ENCODE data around the gene DNAL4. TPM values are rescaled to one million over a fixed set of nuclear protein-coding genes. Genes with fewer than 3 reads are reported as not detected.

DNAL4 gene
- total and polyA plus RNA-seq, 10 of the 15 experiments (the other 5 are each of a cell fraction or from before 2014, with no cell fraction given): 0.35 to 8.5 (median 6.3) TPM; not detected in 1

DNA sequence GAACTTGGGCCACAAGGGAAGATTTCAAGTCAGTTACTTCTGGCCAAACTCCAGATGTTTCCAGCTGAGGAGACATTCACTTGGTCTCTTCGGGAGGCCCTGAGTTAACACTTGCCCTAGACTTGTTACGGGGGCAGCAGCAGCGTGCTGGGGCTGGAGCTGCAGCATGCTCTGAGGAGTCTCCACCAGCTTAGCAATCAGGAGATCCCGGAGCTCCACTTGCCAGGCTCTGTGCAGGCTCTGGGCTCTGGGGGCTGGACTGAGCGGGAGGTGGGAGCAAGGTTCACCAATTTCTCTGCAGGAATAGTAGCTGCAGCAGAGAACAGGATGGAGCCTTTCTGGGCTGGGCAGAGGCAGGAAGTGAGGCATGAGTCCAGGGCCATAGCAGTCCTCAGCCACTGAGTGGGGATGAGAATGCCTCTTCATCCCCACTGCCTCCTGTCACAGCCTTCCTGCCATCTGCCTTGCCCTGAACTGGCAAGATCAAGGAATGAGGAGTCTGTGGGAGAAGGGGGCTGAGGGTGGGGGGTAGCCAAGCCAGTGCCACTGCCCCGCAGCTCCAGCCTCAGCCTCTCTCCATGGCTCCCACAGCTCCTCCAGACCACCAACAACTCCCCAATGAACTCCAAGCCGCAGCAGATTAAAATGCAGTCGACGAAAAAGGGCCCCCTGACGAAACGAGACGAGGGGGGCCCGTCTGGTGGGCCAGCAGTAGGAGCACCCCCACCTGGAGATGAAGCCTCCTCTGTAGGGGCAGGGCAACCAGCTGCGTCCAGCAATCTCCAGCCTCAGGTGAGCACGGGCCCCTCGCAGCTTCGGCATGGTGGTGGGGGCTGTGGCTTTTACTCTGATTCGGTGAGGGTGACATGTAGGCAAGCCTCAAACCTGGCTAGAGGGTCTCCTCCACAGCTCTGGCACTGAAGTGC, 64.8 kb downstream of the DNAL4 start (continued):
- TF ChIP-seq, protein P1, sequence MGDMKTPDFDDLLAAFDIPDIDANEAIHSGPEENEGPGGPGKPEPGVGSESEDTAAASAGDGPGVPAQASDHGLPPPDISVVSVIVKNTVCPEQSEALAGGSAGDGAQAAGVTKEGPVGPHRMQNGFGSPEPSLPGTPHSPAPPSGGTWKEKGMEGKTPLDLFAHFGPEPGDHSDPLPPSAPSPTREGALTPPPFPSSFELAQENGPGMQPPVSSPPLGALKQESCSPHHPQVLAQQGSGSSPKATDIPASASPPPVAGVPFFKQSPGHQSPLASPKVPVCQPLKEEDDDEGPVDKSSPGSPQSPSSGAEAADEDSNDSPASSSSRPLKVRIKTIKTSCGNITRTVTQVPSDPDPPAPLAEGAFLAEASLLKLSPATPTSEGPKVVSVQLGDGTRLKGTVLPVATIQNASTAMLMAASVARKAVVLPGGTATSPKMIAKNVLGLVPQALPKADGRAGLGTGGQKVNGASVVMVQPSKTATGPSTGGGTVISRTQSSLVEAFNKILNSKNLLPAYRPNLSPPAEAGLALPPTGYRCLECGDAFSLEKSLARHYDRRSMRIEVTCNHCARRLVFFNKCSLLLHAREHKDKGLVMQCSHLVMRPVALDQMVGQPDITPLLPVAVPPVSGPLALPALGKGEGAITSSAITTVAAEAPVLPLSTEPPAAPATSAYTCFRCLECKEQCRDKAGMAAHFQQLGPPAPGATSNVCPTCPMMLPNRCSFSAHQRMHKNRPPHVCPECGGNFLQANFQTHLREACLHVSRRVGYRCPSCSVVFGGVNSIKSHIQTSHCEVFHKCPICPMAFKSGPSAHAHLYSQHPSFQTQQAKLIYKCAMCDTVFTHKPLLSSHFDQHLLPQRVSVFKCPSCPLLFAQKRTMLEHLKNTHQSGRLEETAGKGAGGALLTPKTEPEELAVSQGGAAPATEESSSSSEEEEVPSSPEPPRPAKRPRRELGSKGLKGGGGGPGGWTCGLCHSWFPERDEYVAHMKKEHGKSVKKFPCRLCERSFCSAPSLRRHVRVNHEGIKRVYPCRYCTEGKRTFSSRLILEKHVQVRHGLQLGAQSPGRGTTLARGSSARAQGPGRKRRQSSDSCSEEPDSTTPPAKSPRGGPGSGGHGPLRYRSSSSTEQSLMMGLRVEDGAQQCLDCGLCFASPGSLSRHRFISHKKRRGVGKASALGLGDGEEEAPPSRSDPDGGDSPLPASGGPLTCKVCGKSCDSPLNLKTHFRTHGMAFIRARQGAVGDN (IDR thresholded peaks at IDR 0.05): no peak
- TF ChIP-seq TARDBP (IDR thresholded peaks at IDR 0.05; ENCODE audit: borderline replicate concordance): no peak
- no peak for TF ChIP-seq GATAD2B (conservative IDR thresholded peaks at IDR 0.05; ENCODE audit: low read depth)
- no peak for TF ChIP-seq NR2F1 (conservative IDR thresholded peaks at IDR 0.05)
- no peak for TF ChIP-seq RAD21 (IDR thresholded peaks at IDR 0.05; ENCODE audit: insufficient read depth, low read depth, low read length)
- TF ChIP-seq, protein P2, sequence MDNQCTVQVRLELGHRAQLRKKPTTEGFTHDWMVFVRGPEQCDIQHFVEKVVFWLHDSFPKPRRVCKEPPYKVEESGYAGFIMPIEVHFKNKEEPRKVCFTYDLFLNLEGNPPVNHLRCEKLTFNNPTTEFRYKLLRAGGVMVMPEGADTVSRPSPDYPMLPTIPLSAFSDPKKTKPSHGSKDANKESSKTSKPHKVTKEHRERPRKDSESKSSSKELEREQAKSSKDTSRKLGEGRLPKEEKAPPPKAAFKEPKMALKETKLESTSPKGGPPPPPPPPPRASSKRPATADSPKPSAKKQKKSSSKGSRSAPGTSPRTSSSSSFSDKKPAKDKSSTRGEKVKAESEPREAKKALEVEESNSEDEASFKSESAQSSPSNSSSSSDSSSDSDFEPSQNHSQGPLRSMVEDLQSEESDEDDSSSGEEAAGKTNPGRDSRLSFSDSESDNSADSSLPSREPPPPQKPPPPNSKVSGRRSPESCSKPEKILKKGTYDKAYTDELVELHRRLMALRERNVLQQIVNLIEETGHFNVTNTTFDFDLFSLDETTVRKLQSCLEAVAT (IDR thresholded peaks at IDR 0.05): no peak
- no peak for TF ChIP-seq MEF2A (IDR thresholded peaks at IDR 0.05; ENCODE audit: insufficient read depth, low read depth, low read length)
- TF ChIP-seq HDAC2 (IDR thresholded peaks at IDR 0.05): no peak

Small RNAs within 50 kb of the gene (small RNA-seq; reads per million reads assigned to genes)
- gene AL021707.8: not detected

Other genes starting within 250 kb of the DNAL4 start
Only the 7 nearest of the 14 such genes appear.
- gene CBY1, start 137.5 kb downstream of the DNAL4 start, total RNA-seq (2014; rRNA removed): 7.0 and 7.3 TPM in 2 replicates
- 7.0 and 7.4 TPM in 2 replicates for gene CBY1, start 137.5 kb downstream of the DNAL4 start, total RNA-seq (2014; rRNA removed; fragmentation: Illumina TruSeq; extraction: Trizol)
- 7.7 and 8.9 TPM in 2 replicates for gene CBY1, start 137.5 kb downstream of the DNAL4 start, total RNA-seq (2021)
- 10.5 and 12.7 TPM in 2 replicates for gene CBY1, start 137.5 kb downstream of the DNAL4 start, polyA plus RNA-seq (2011; rRNA removed)
- 13.0 TPM in 2 replicates for gene CBY1, start 137.5 kb downstream of the DNAL4 start, polyA plus RNA-seq (2014; fragmentation: Illumina TruSeq; extraction: Trizol)
- 10 to 100 TPM; 12.4 to 14.5 TPM for gene CBY1, start 137.5 kb downstream of the DNAL4 start, polyA plus RNA-seq (2014; fragmentation: Nextera tagmentation; extraction: Ambion mirVana)
- gene CBY1, start 137.5 kb downstream of the DNAL4 start, polyA plus RNA-seq (2014; rRNA removed): 9.5 and 11.4 TPM in 2 replicates
- gene CBY1, start 137.5 kb downstream of the DNAL4 start, polyA plus RNA-seq (2016; fragmentation: Nextera tagmentation; extraction: Ambion mirVana): 10 to 100 TPM; 16.8 to 18.6 TPM
- gene TOMM22, start 112.2 kb downstream of the DNAL4 start, total RNA-seq (2014; rRNA removed): 97.3 and 107 TPM in 2 replicates
- gene TOMM22, start 112.2 kb downstream of the DNAL4 start, total RNA-seq (2014; rRNA removed; fragmentation: Illumina TruSeq; extraction: Trizol): 87.8 and 92.6 TPM in 2 replicates
- 133 and 134 TPM in 2 replicates for gene TOMM22, start 112.2 kb downstream of the DNAL4 start, total RNA-seq (2021)
- gene TOMM22, start 112.2 kb downstream of the DNAL4 start, polyA plus RNA-seq (2011; rRNA removed): 71.8 and 89.6 TPM in 2 replicates
- 116 and 131 TPM in 2 replicates for gene TOMM22, start 112.2 kb downstream of the DNAL4 start, polyA plus RNA-seq (2014; fragmentation: Illumina TruSeq; extraction: Trizol)
- 10 to 100 TPM; 37.6 to 62.2 TPM for gene TOMM22, start 112.2 kb downstream of the DNAL4 start, polyA plus RNA-seq (2014; fragmentation: Nextera tagmentation; extraction: Ambion mirVana)
- 69.9 and 70.8 TPM in 2 replicates for gene TOMM22, start 112.2 kb downstream of the DNAL4 start, polyA plus RNA-seq (2014; rRNA removed)
- gene TOMM22, start 112.2 kb downstream of the DNAL4 start, polyA plus RNA-seq (2016; fragmentation: Nextera tagmentation; extraction: Ambion mirVana): 100 to 1,000 TPM; 194 to 197 TPM
- gene JOSD1, start 93.2 kb downstream of the DNAL4 start, total RNA-seq (2014; rRNA removed): 50.4 and 65.1 TPM in 2 replicates
- gene JOSD1, start 93.2 kb downstream of the DNAL4 start, total RNA-seq (2014; rRNA removed; fragmentation: Illumina TruSeq; extraction: Trizol): 37.1 and 37.9 TPM in 2 replicates
- 48.1 and 53.4 TPM in 2 replicates for gene JOSD1, start 93.2 kb downstream of the DNAL4 start, total RNA-seq (2021)
- gene JOSD1, start 93.2 kb downstream of the DNAL4 start, polyA plus RNA-seq (2011; rRNA removed): 47.4 and 54.6 TPM in 2 replicates
- 43.9 and 48.6 TPM in 2 replicates for gene JOSD1, start 93.2 kb downstream of the DNAL4 start, polyA plus RNA-seq (2014; fragmentation: Illumina TruSeq; extraction: Trizol)
- gene JOSD1, start 93.2 kb downstream of the DNAL4 start, polyA plus RNA-seq (2014; fragmentation: Nextera tagmentation; extraction: Ambion mirVana): 10 to 100 TPM; 11.9 to 15.9 TPM
- 50.0 and 50.8 TPM in 2 replicates for gene JOSD1, start 93.2 kb downstream of the DNAL4 start, polyA plus RNA-seq (2014; rRNA removed)
- 1 to 10 TPM; 6.2 to 7.8 TPM for gene JOSD1, start 93.2 kb downstream of the DNAL4 start, polyA plus RNA-seq (2016; fragmentation: Nextera tagmentation; extraction: Ambion mirVana)
- 33.8 and 39.1 TPM in 2 replicates for gene GTPBP1, start 88.2 kb downstream of the DNAL4 start, total RNA-seq (2014; rRNA removed)
- gene GTPBP1, start 88.2 kb downstream of the DNAL4 start, total RNA-seq (2014; rRNA removed; fragmentation: Illumina TruSeq; extraction: Trizol): 20.6 and 20.8 TPM in 2 replicates
- 55.7 and 63.1 TPM in 2 replicates for gene GTPBP1, start 88.2 kb downstream of the DNAL4 start, total RNA-seq (2021)
- 28.0 and 47.0 TPM in 2 replicates for gene GTPBP1, start 88.2 kb downstream of the DNAL4 start, polyA plus RNA-seq (2011; rRNA removed)
- 16.6 and 39.2 TPM in 2 replicates for gene GTPBP1, start 88.2 kb downstream of the DNAL4 start, polyA plus RNA-seq (2014; fragmentation: Illumina TruSeq; extraction: Trizol)
- 1 to 10 TPM in 1 of 2 experiments, under 1 TPM in 1; 0.89 to 1.9 TPM for gene GTPBP1, start 88.2 kb downstream of the DNAL4 start, polyA plus RNA-seq (2014; fragmentation: Nextera tagmentation; extraction: Ambion mirVana)
- gene GTPBP1, start 88.2 kb downstream of the DNAL4 start, polyA plus RNA-seq (2014; rRNA removed): 46.2 and 57.3 TPM in 2 replicates
- gene GTPBP1, start 88.2 kb downstream of the DNAL4 start, polyA plus RNA-seq (2016; fragmentation: Nextera tagmentation; extraction: Ambion mirVana): 10 to 100 TPM; 25.7 to 29.3 TPM
- gene SUN2, start 38.1 kb downstream of the DNAL4 start, total RNA-seq (2014; rRNA removed): 69.8 and 87.5 TPM in 2 replicates
- 30.6 and 33.1 TPM in 2 replicates for gene SUN2, start 38.1 kb downstream of the DNAL4 start, total RNA-seq (2014; rRNA removed; fragmentation: Illumina TruSeq; extraction: Trizol)
- 93.4 and 107 TPM in 2 replicates for gene SUN2, start 38.1 kb downstream of the DNAL4 start, total RNA-seq (2021)
- gene SUN2, start 38.1 kb downstream of the DNAL4 start, polyA plus RNA-seq (2011; rRNA removed): 18.6 and 38.7 TPM in 2 replicates
- 8.7 and 26.2 TPM in 2 replicates for gene SUN2, start 38.1 kb downstream of the DNAL4 start, polyA plus RNA-seq (2014; fragmentation: Illumina TruSeq; extraction: Trizol)
- under 1 TPM; 0.18 to 0.95 TPM for gene SUN2, start 38.1 kb downstream of the DNAL4 start, polyA plus RNA-seq (2014; fragmentation: Nextera tagmentation; extraction: Ambion mirVana)
- 78.0 and 103 TPM in 2 replicates for gene SUN2, start 38.1 kb downstream of the DNAL4 start, polyA plus RNA-seq (2014; rRNA removed)
- gene SUN2, start 38.1 kb downstream of the DNAL4 start, polyA plus RNA-seq (2016; fragmentation: Nextera tagmentation; extraction: Ambion mirVana): 10 to 100 TPM; 10.4 to 40.8 TPM
- gene NPTXR, start 49.9 kb upstream of the DNAL4 start, total RNA-seq (2014; rRNA removed): 0.05 and 0.06 TPM in 2 replicates
- gene NPTXR, start 49.9 kb upstream of the DNAL4 start, total RNA-seq (2014; rRNA removed; fragmentation: Illumina TruSeq; extraction: Trizol): 0.05 and 0.09 TPM in 2 replicates
- gene NPTXR, start 49.9 kb upstream of the DNAL4 start, total RNA-seq (2021): 0.37 and 0.38 TPM in 2 replicates
- not detected in 2 replicates for gene NPTXR, start 49.9 kb upstream of the DNAL4 start, polyA plus RNA-seq (2011; rRNA removed)
- 0.03 and 0.13 TPM in 2 replicates for gene NPTXR, start 49.9 kb upstream of the DNAL4 start, polyA plus RNA-seq (2014; fragmentation: Illumina TruSeq; extraction: Trizol)
- under 1 TPM in 1 of 2 experiments, not detected in 1; 0.02 TPM for gene NPTXR, start 49.9 kb upstream of the DNAL4 start, polyA plus RNA-seq (2014; fragmentation: Nextera tagmentation; extraction: Ambion mirVana)
- gene NPTXR, start 49.9 kb upstream of the DNAL4 start, polyA plus RNA-seq (2014; rRNA removed): 0.16 and 0.22 TPM in 2 replicates
- gene NPTXR, start 49.9 kb upstream of the DNAL4 start, polyA plus RNA-seq (2016; fragmentation: Nextera tagmentation; extraction: Ambion mirVana): under 1 TPM; 0.04 TPM
- gene CBX6, start 78.1 kb upstream of the DNAL4 start, total RNA-seq (2014; rRNA removed): 59.1 and 67.1 TPM in 2 replicates
- 33.1 and 35.7 TPM in 2 replicates for gene CBX6, start 78.1 kb upstream of the DNAL4 start, total RNA-seq (2014; rRNA removed; fragmentation: Illumina TruSeq; extraction: Trizol)
- gene CBX6, start 78.1 kb upstream of the DNAL4 start, total RNA-seq (2021): 135 and 142 TPM in 2 replicates
- gene CBX6, start 78.1 kb upstream of the DNAL4 start, polyA plus RNA-seq (2011; rRNA removed): 6.0 and 10.2 TPM in 2 replicates
- 15.1 and 27.2 TPM in 2 replicates for gene CBX6, start 78.1 kb upstream of the DNAL4 start, polyA plus RNA-seq (2014; fragmentation: Illumina TruSeq; extraction: Trizol)
- 1 to 10 TPM; 3.6 to 4.5 TPM for gene CBX6, start 78.1 kb upstream of the DNAL4 start, polyA plus RNA-seq (2014; fragmentation: Nextera tagmentation; extraction: Ambion mirVana)
- 39.0 and 43.9 TPM in 2 replicates for gene CBX6, start 78.1 kb upstream of the DNAL4 start, polyA plus RNA-seq (2014; rRNA removed)
- 10 to 100 TPM; 72.6 to 74.6 TPM for gene CBX6, start 78.1 kb upstream of the DNAL4 start, polyA plus RNA-seq (2016; fragmentation: Nextera tagmentation; extraction: Ambion mirVana)